Transverse colon (tissue), 4 donors: ENCODE measurements around the gene ATP13A2. TPM values are rescaled to one million over a fixed set of nuclear protein-coding genes. Genes with fewer than 3 reads are reported as not detected.

Experiments used
- DNase-seq: peaks from one replicate; pipeline ENCODE4 v3.0.0-alpha.2; 2019
- H3K27ac ChIP-seq, 4 donors: fragments of 200-600 bp; sonication (generic); 2 replicates each; pipeline ENCODE4 v1.5.1; 2016 to 2018; ENCODE audit warnings: inconsistent platforms in 4 of 4
- H3K27me3 ChIP-seq: fragments of 200-600 bp; sonication (generic); 2 replicates; pipeline ENCODE4 v1.5.1; 2017; ENCODE audit warnings: inconsistent platforms
- H3K36me3 ChIP-seq, 4 donors: fragments of 200-600 bp; sonication (generic); 2 replicates each; pipeline ENCODE4 v1.5.1; 2017 to 2019; ENCODE audit warnings: inconsistent platforms in 4 of 4
- H3K4me1 ChIP-seq, 4 donors: fragments of 200-600 bp; sonication (generic); 2 replicates each; pipeline ENCODE4 v1.5.1; 2017 to 2020; ENCODE audit warnings: inconsistent platforms in 4 of 4
- H3K4me3 ChIP-seq, 4 donors: fragments of 200-600 bp; sonication (generic); 1 replicate in 1 of 4; 2 replicates in 3 of 4; pipeline versions ENCODE4 v1.5.1 to v1.6.1; 2017 to 2019; ENCODE audit warnings: inconsistent platforms in 4 of 4
- H3K9me3 ChIP-seq, 2 donors: fragments of 200-600 bp; sonication (generic); 2 replicates each; pipeline ENCODE4 v1.5.1; 2017 to 2019; ENCODE audit warnings: inconsistent platforms in 2 of 2
- EP300 ChIP-seq: sonication (generic); formaldehyde crosslinking; IDR thresholded peaks from one replicate; pipeline ENCODE4 v1.6.1; 2017; ENCODE audit warnings: antibody characterized with exemption, low read depth
- POLR2A ChIP-seq: fragments of 450-650 bp; IDR thresholded peaks from one replicate; pipeline ENCODE4 v1.6.1; 2016; ENCODE audit warnings: antibody characterized with exemption, mild to moderate bottlenecking, moderate library complexity
- POLR2AphosphoS5 ChIP-seq, 3 donors: sonication (generic); formaldehyde crosslinking; IDR thresholded peaks; one replicate each; pipeline ENCODE4 v1.6.1; 2016; ENCODE audit warnings: antibody characterized with exemption in 3 of 3
- WGBS, 2 donors: methylation state at CpG; one replicate each; pipeline ENCODE4 v1.1.5; 2018; ENCODE audit warnings: low coverage in 1 of 2; 5-methylcytosine and 5-hydroxymethylcytosine counted together
- in situ Hi-C, 4 donors: fragments of 200-750 bp; cut with MboI; loops; one replicate each; pipeline versions ENCODE4 v1.15.0 to v1.15.1; 2017; ENCODE audit warnings: low sequenced_read_pairs in 3 of 4, low pct_ligation_motif_present in 1 of 4, low pct_unique_long_range_greater_than_20kb in 1 of 4
- intact Hi-C: fragments of 100-400 bp; cut with DNase I; formaldehyde crosslinking; loops from one replicate; pipeline ENCODE4 v1.15.1; 2023; ENCODE audit warnings: low total_unique reads
- total RNA-seq, 4 donors: library from RNA; depleted of rRNA; stranded (reverse); fragments of >200 nt; gene quantifications; one replicate each; pipeline ENCODE4 v1.1.0, GENCODE V29; 2016
- TF ChIP-seq, protein P1 (sequence below), 5 experiments: fragments of 200-600 bp in 3 of 5; fragments of 450-650 bp in 2 of 5; sonication (generic) in 3 of 5; IDR thresholded peaks; 1 replicate in 2 of 5; 2 replicates in 3 of 5; pipeline ENCODE4 v1.5.1; 2016 to 2017; ENCODE audit warnings: antibody characterized with exemption in 5 of 5, inconsistent platforms in 3 of 5, mild to moderate bottlenecking in 2 of 5, moderate library complexity in 1 of 5

Gene ATP13A2
- total RNA-seq, 4 donors from 2014 or later = 34.4 to 70.8 (median 60.9) TPM

DNA sequence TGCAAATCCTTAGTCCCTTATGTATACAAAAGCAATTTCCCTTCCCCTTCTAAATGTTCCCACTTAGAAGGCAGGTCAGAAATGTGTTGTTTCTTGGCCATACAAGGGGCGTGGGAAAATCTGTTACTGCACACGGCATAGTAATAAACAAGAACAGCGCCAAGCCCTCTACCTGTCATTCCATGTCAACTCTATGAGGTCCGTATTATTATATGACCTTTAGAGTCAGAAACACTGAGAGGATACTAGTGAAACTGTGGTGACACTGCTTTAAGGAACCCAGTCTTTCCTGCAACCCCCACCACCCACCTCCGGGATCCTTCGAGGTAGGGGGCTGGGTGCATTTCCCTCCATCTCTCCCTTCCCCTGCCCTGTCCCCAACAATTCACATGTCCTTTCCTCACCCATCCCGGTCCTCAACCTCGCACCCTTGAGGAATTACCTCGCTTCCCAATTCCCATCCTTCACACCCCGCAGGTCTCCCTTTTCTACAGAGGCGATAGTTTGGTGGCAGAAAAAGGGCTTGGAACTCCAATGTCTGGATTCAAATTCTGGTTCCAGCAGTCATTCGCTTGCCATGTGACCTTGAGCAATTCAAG lies 41.5 kb upstream of the ATP13A2 start:
- TF ChIP-seq POLR2AphosphoS5 (IDR thresholded peaks at IDR 0.05) = peak in 1 of 3 donors; percentile 17
- TF ChIP-seq, protein P1, sequence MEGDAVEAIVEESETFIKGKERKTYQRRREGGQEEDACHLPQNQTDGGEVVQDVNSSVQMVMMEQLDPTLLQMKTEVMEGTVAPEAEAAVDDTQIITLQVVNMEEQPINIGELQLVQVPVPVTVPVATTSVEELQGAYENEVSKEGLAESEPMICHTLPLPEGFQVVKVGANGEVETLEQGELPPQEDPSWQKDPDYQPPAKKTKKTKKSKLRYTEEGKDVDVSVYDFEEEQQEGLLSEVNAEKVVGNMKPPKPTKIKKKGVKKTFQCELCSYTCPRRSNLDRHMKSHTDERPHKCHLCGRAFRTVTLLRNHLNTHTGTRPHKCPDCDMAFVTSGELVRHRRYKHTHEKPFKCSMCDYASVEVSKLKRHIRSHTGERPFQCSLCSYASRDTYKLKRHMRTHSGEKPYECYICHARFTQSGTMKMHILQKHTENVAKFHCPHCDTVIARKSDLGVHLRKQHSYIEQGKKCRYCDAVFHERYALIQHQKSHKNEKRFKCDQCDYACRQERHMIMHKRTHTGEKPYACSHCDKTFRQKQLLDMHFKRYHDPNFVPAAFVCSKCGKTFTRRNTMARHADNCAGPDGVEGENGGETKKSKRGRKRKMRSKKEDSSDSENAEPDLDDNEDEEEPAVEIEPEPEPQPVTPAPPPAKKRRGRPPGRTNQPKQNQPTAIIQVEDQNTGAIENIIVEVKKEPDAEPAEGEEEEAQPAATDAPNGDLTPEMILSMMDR (IDR thresholded peaks at IDR 0.05) = no peak
- Histone ChIP-seq H3K4me3 (peak overlapping the region; percentile 46 to 96 (median 61)), H3K4me1 (peaks cover 8 to 30% (median 15%) of the 10 kb centered on the region in 4 donors), H3K9me3 (no peaks in the 10 kb centered on the region), H3K27ac (peak overlapping the region; percentile 89 to 95 (median 91)), H3K36me3 (peaks cover 0 to 8% (median 0%) of the 10 kb centered on the region in 4 donors), H3K27me3 (no peaks in the 10 kb centered on the region)
- intact Hi-C loops = no loop called here
- in situ Hi-C loops = no loop called here
- 5% methylated on average over 12 of the region's 12 CpGs; no CpG with 5 or more reads in 1 of the 2 donors for WGBS, 2 donors
- peak; percentile 17 for DNase-seq

DNA sequence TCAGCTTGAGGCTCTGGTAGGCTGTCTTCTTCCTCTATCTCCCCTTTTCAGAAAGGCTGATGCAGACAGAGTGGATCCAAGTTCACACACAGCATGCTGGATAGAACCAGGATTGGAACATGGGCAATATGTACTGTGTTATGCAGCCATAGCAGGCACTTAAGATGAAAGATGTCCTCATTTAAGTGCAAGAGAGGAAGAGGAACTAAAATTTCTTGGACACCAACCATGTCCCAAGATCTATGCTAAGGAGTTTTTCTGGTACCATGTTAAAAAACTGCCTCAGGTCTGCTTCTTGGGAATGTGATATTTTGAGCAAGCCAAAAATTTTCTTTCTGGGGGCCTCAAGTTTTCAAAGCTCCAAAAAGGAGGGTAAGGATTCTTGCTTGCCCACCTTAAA lies 40.9 kb upstream of the ATP13A2 start:
- peak overlapping the region in 3 of 4 donors; percentile 57 to 96 (median 65) for H3K4me3 ChIP-seq

GRCh38 chr1:17052038-17052437 lies 40.3 kb upstream of the ATP13A2 start:
- H3K27me3 ChIP-seq = no peaks in the 10 kb centered on the region
- H3K9me3 ChIP-seq = no peaks in the 10 kb centered on the region
- TF ChIP-seq POLR2AphosphoS5 (IDR thresholded peaks at IDR 0.05) (no peak), POLR2A (no peak), EP300 (no peak)
- TF ChIP-seq, protein P1 (IDR thresholded peaks at IDR 0.05) = no peak
- in situ Hi-C loops (no loop called here), intact Hi-C loops (no loop called here)
- peaks cover 0 to 8% (median 0%) of the 10 kb centered on the region in 4 donors for H3K36me3 ChIP-seq
- peak overlapping the region in 1 of 4 donors; percentile 96 for H3K4me3 ChIP-seq
- 62% methylated on average over 1 of the region's 1 CpG; no CpG with 5 or more reads in 1 of the 2 donors for WGBS, 2 donors
- peak overlapping the region in 3 of 4 donors; percentile 89 to 95 (median 92) for H3K27ac ChIP-seq
- no peak for DNase-seq
- peaks cover 8 to 30% (median 15%) of the 10 kb centered on the region in 4 donors for H3K4me1 ChIP-seq

More for the DNA sequence above, 40.9 kb upstream of the ATP13A2 start:
- TF ChIP-seq EP300 (no peak), POLR2A (no peak), POLR2AphosphoS5 (IDR thresholded peaks at IDR 0.05) (no peak)
- TF ChIP-seq, protein P1 (IDR thresholded peaks at IDR 0.05) = no peak
- in situ Hi-C loops = no loop called here
- no peaks in the 10 kb centered on the region for H3K9me3 ChIP-seq
- peaks cover 0 to 8% (median 0%) of the 10 kb centered on the region in 4 donors for H3K36me3 ChIP-seq
- no peak for DNase-seq
- peak overlapping the region; percentile 89 to 95 (median 91) for H3K27ac ChIP-seq
- H3K4me1 ChIP-seq = peaks cover 8 to 30% (median 15%) of the 10 kb centered on the region in 4 donors
- intact Hi-C loops = no loop called here
- H3K27me3 ChIP-seq = no peaks in the 10 kb centered on the region

- intact Hi-C loops = loop anchor here (5.0 kb wide), 1 partner anchor 96 kb away; no protein-coding TSS in a partner anchor
- no peaks in the 10 kb centered on the region for H3K27me3 ChIP-seq
- TF ChIP-seq POLR2AphosphoS5 (IDR thresholded peaks at IDR 0.05) (no peak), EP300 (no peak), POLR2A (no peak)
- TF ChIP-seq, protein P1 (IDR thresholded peaks at IDR 0.05) = no peak
- DNase-seq = no peak
- peaks cover 0 to 31% (median 9%) of the 10 kb centered on the region in 4 donors for H3K36me3 ChIP-seq
- 89 to 91% methylated on average over 5 of the region's 5 CpGs for WGBS, 2 donors
- H3K4me1 ChIP-seq = peaks cover 6 to 35% (median 14%) of the 10 kb centered on the region in 4 donors
- H3K27ac ChIP-seq = no peak overlapping the region
- no peaks in the 10 kb centered on the region for H3K9me3 ChIP-seq
- H3K4me3 ChIP-seq = no peak overlapping the region
- in situ Hi-C loops = loop anchor here in 3 of 4 donors (5.0 to 10.0 kb wide), 3 partner anchors 83 to 93 kb away; no protein-coding TSS in a partner anchor
Measured at GRCh38 chr1:17047924-17048323, 36.2 kb upstream of the ATP13A2 start.
